Trophoblast cell (in vitro differentiated cells and primary cell): ENCODE measurements around the gene HOXA5.
A peak's percentile ranks its signal among the peaks of the same experiment; 100 is the strongest.

Experiments used
- DNase-seq, 2 donors: peaks; one replicate each; pipeline ENCODE4 v3.0.0-alpha.2; 2016
- H2AFZ ChIP-seq: 2 replicates; pipeline ENCODE4 v1.6.1; 2013; ENCODE audit warnings: low read length, moderate library complexity, mild to moderate bottlenecking; ENCODE audit not compliant: insufficient read depth, poor library complexity
- H2AK5ac ChIP-seq: 2 replicates; pipeline ENCODE4 v1.6.1; 2013; ENCODE audit warnings: mild to moderate bottlenecking, low read length
- H2BK120ac ChIP-seq: 2 replicates; pipeline ENCODE4 v1.6.1; 2013; ENCODE audit warnings: low read length, mild to moderate bottlenecking, moderate library complexity; ENCODE audit not compliant: insufficient read depth, poor library complexity
- H2BK12ac ChIP-seq: 2 replicates; pipeline ENCODE4 v1.6.1; 2013; ENCODE audit warnings: mild to moderate bottlenecking, low read length, moderate library complexity
- H2BK5ac ChIP-seq: 2 replicates; pipeline ENCODE4 v1.6.1; 2013; ENCODE audit warnings: low read length, low read depth, moderate library complexity, mild to moderate bottlenecking; ENCODE audit not compliant: poor library complexity
- H3K14ac ChIP-seq: 2 replicates; pipeline ENCODE4 v1.6.1; 2013; ENCODE audit warnings: mild to moderate bottlenecking, low read length
- H3K18ac ChIP-seq: 2 replicates; pipeline ENCODE4 v1.6.1; 2013; ENCODE audit warnings: mild to moderate bottlenecking, low read length
- H3K23ac ChIP-seq: 2 replicates; pipeline ENCODE4 v1.6.1; 2013; ENCODE audit warnings: low read length
- H3K27ac ChIP-seq: 2 replicates; pipeline ENCODE4 v1.5.1; 2013; ENCODE audit warnings: low read depth, mild to moderate bottlenecking, inconsistent platforms, low read length, moderate library complexity
- H3K27me3 ChIP-seq: 2 replicates; pipeline ENCODE4 v1.6.1; 2013; ENCODE audit warnings: inconsistent platforms, mild to moderate bottlenecking, low read length, moderate library complexity; ENCODE audit not compliant: insufficient read depth
- H3K36me3 ChIP-seq, 2 experiments: 1 replicate in 1 of 2; 2 replicates in 1 of 2; pipeline ENCODE4 v1.6.1; 2013; ENCODE audit warnings: low read length in 2 of 2, mild to moderate bottlenecking in 2 of 2, moderate library complexity in 1 of 2; ENCODE audit not compliant: insufficient read depth in 2 of 2, control insufficient read depth in 1 of 2
- H3K4ac ChIP-seq: 2 replicates; pipeline ENCODE4 v1.6.1; 2013; ENCODE audit warnings: low read depth, mild to moderate bottlenecking, low read length, moderate library complexity
- H3K4me1 ChIP-seq, 2 experiments: 1 replicate in 1 of 2; 2 replicates in 1 of 2; pipeline ENCODE4 v1.6.1; 2013; ENCODE audit warnings: low read length in 2 of 2, mild to moderate bottlenecking in 2 of 2, moderate library complexity in 1 of 2; ENCODE audit not compliant: insufficient read depth in 2 of 2, control insufficient read depth in 1 of 2
- H3K4me2 ChIP-seq: 2 replicates; pipeline ENCODE4 v1.6.1; 2013; ENCODE audit warnings: inconsistent platforms, mild to moderate bottlenecking, low read length, moderate library complexity
- H3K4me3 ChIP-seq: 2 replicates; pipeline ENCODE4 v1.5.1; 2013; ENCODE audit warnings: mild to moderate bottlenecking, low read depth, low read length, inconsistent platforms
- H3K79me1 ChIP-seq: one replicate; pipeline ENCODE4 v1.6.1; 2013; ENCODE audit warnings: low read length
- H3K79me2 ChIP-seq: 2 replicates; pipeline ENCODE4 v1.6.1; 2013; ENCODE audit warnings: low read length, mild to moderate bottlenecking; ENCODE audit not compliant: control insufficient read depth, insufficient read depth, poor library complexity
- H3K9ac ChIP-seq: 2 replicates; pipeline ENCODE4 v1.6.1; 2013; ENCODE audit warnings: mild to moderate bottlenecking, low read length
- H3K9me3 ChIP-seq: 2 replicates; pipeline ENCODE4 v1.6.1; 2013; ENCODE audit warnings: low read depth, mild to moderate bottlenecking, control low read depth, inconsistent platforms, low read length; ENCODE audit not compliant: insufficient read depth
- H4K12ac ChIP-seq: 2 replicates; pipeline ENCODE4 v1.6.1; 2013; ENCODE audit warnings: low read depth, mild to moderate bottlenecking, low read length, moderate library complexity
- H4K8ac ChIP-seq: 2 replicates; pipeline ENCODE4 v1.6.1; 2013; ENCODE audit warnings: low read depth, mild to moderate bottlenecking, low read length, moderate library complexity
- H4K91ac ChIP-seq: one replicate; pipeline ENCODE4 v1.6.1; 2013; ENCODE audit warnings: low read depth, mild to moderate bottlenecking, low read length, moderate library complexity
- WGBS: extraction: QIAGEN DNeasy Blood & Tissue Kit; methylation state at CpG from one replicate; pipeline ENCODE4 v1.1.7; 2013; ENCODE audit warnings: missing lambda C conversion rate; ENCODE audit not compliant: insufficient read length, insufficient coverage; ENCODE audit errors: extremely low coverage; 5-methylcytosine and 5-hydroxymethylcytosine counted together

Gene HOXA5

DNA sequence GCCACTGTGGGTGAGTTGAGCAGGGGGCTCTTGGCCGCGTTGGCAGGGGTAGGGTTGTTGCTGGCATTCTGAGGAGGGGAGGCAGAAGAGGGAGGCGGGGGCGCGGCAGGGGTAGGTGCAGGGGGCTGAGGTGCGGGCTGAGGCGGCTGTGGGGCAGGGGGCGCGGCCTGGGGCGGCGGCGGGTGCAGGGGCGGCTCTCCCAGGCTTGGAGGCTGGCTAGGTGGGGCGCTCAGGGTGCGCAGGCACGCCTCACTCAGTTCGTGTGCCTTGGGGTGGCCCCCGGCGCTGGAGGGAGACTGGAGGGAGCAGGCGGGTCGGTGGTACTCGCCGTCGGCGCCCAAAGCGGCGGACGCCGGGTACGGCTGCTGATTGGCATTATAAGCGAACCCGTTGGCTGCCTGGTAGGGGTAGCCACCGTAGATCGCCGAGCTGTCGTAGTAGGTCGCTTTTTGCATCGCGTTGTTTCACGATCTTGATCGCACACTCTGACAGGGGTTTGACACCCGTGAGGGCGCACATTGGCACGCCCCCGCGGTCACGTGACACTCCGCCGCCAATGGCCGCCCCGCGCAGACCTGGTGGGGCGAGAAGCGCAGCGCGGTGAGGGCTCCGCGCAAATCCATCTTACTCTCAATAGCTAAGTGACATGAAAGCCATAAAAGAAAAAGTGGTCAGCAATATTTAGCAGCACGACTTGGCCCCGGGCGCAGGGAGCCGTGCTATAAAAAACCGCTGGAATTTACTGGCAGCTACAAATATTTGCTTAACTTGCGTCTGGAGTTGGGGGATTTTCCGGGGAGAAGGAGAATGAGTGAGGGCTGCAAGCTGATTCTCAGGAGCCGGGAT, 33.1 kb downstream of the HOXA5 start:
- no peak overlapping the region for H4K8ac ChIP-seq
- no CpG with 5 or more reads among the region's 66 CpGs for WGBS
- no peak overlapping the region for H2AK5ac ChIP-seq

GRCh38 chr7:27109466-27110185, 33.9 kb downstream of the HOXA5 start:
- H3K27ac ChIP-seq, result no peak overlapping the region
- no peak overlapping the region for H3K9ac ChIP-seq
- no CpG with 5 or more reads among the region's 4 CpGs for WGBS
- no peaks in the 10 kb centered on the region for H3K79me2 ChIP-seq
- no peak overlapping the region for H2BK5ac ChIP-seq
- no peak overlapping the region for H3K4me2 ChIP-seq
- H3K9me3 ChIP-seq, result peaks cover 13% of the 10 kb centered on the region
- H2BK12ac ChIP-seq, result no peak overlapping the region
- no peak overlapping the region for H3K4ac ChIP-seq
- H4K91ac ChIP-seq, result no peak overlapping the region
- no peak overlapping the region for H3K4me3 ChIP-seq
- H3K18ac ChIP-seq, result no peak overlapping the region
- H2AFZ ChIP-seq, result no peak overlapping the region
- DNase-seq, result no peak
- no peak overlapping the region for H4K8ac ChIP-seq
- H3K79me1 ChIP-seq, result no peaks in the 10 kb centered on the region
- no peak overlapping the region for H2BK120ac ChIP-seq
- peaks cover 5 to 7% of the 10 kb centered on the region in 2 experiments for H3K4me1 ChIP-seq
- H3K36me3 ChIP-seq, result no peaks in the 10 kb centered on the region
- H2AK5ac ChIP-seq, result no peak overlapping the region
- H3K23ac ChIP-seq, result no peak overlapping the region
- peaks cover 80% of the 10 kb centered on the region for H3K27me3 ChIP-seq
- H3K14ac ChIP-seq, result no peak overlapping the region
- no peak overlapping the region for H4K12ac ChIP-seq

More for the DNA sequence above, 33.1 kb downstream of the HOXA5 start:
- Histone ChIP-seq H3K4me1 (peaks cover 5 to 7% of the 10 kb centered on the region in 2 experiments), H3K4me3 (peak overlapping the region; percentile 21), H3K27ac (no peak overlapping the region), H3K4ac (no peak overlapping the region), H3K18ac (no peak overlapping the region), H4K91ac (no peak overlapping the region), H3K79me2 (no peaks in the 10 kb centered on the region), H3K27me3 (peaks cover 80% of the 10 kb centered on the region), H3K14ac (no peak overlapping the region), H2AFZ (no peak overlapping the region), H3K36me3 (no peaks in the 10 kb centered on the region), H3K4me2 (peak overlapping the region; percentile 44), H2BK120ac (no peak overlapping the region), H2BK5ac (no peak overlapping the region), H4K12ac (no peak overlapping the region), H3K79me1 (no peaks in the 10 kb centered on the region), H3K9ac (no peak overlapping the region), H3K9me3 (peaks cover 13% of the 10 kb centered on the region), H2BK12ac (no peak overlapping the region), H3K23ac (no peak overlapping the region)
- DNase-seq, result no peak

DNA sequence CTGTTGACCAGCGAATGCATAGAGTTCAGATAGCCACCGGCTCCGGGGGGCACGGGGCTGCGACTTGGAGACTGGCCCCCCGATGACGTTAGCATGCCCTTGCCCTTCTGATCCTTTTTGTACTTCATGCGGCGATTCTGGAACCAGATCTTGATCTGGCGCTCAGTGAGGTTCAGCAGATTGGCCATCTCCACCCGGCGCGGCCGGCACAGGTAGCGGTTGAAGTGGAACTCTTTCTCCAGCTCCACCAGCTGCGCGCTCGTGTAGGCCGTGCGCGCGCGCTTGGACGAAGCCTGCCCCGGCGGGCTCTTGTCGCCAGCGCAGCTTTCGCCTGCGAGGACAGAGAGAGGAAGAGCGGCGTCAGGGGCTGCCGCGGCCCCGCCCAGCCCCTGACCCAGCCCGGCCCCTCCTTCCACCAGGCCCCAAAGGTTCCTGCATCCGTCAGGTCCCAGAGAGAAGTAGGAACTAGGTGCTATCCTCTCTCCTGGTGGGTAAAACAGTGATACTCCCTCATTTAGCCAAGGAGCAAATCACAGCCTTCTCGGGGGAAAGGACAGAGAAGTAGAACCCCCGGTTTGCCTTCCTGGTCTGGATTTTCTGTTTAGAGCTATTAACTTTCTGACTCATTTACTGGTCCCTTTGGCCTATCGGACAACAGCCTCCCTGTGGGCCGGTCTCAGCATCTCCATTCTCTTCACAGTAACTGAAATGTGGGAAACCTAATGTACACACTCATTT, 34.9 kb downstream of the HOXA5 start:
- Histone ChIP-seq H2AK5ac (no peak overlapping the region), H4K12ac (no peak overlapping the region), H3K4me3 (no peak overlapping the region), H3K4ac (no peak overlapping the region), H3K27ac (no peak overlapping the region), H3K79me1 (no peaks in the 10 kb centered on the region), H3K23ac (no peak overlapping the region), H3K9me3 (peaks cover 14% of the 10 kb centered on the region), H3K27me3 (peaks cover 84% of the 10 kb centered on the region), H2BK12ac (no peak overlapping the region), H4K91ac (no peak overlapping the region), H3K14ac (no peak overlapping the region), H3K4me2 (peak overlapping the region; percentile 15), H3K4me1 (peaks cover 5 to 7% of the 10 kb centered on the region in 2 experiments), H3K36me3 (no peaks in the 10 kb centered on the region), H2AFZ (no peak overlapping the region), H3K18ac (no peak overlapping the region), H3K79me2 (no peaks in the 10 kb centered on the region), H3K9ac (no peak overlapping the region), H2BK120ac (no peak overlapping the region), H4K8ac (no peak overlapping the region), H2BK5ac (no peak overlapping the region)
- DNase-seq, result no peak
- no CpG with 5 or more reads among the region's 41 CpGs for WGBS
